GM08714 (cell line): Measurements from ENCODE around the gene KLF1.

Experiments
- H3K4me3 ChIP-seq: fragments of 200-500 bp; sonication (Bioruptor generic); 2 replicates; pipeline ENCODE4 v1.5.1; 2014; ENCODE audit warnings: mild to moderate bottlenecking, low read length, inconsistent platforms
- ZNF274 ChIP-seq: IDR thresholded peaks from 2 replicates; pipeline ENCODE4 v1.6.1; 2012; ENCODE audit warnings: mild to moderate bottlenecking, low read depth, low read length

Gene KLF1

DNA sequence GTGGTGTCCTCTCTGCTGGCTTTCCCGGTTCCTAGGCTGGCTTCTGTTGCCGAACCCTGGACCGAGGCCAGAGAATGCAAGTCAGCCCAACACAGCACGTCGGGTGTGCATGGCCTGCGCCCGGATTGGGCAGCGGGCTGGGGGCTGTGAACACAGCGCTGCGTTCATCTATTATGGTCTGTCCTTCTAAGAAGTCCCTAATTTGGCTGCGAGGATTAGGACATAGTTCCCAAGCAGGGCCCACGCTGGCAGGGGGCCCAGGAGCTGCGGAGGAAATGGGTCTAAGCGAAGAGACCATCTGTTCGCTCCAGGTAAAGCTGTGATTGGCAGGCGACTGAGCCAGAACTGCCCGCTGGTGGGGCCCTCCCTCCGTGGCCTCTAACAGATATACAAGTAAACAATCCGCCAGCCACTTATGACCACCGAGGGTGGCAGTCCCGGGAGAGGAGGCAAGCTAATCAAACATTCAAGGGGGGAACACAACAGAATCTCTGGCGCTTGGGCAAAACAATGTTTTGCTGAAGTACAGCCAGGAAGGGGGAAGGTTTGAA, 26.1 kb upstream of the KLF1 start:
- TF ChIP-seq ZNF274, result no peak
- no peak overlapping the region for H3K4me3 ChIP-seq

DNA sequence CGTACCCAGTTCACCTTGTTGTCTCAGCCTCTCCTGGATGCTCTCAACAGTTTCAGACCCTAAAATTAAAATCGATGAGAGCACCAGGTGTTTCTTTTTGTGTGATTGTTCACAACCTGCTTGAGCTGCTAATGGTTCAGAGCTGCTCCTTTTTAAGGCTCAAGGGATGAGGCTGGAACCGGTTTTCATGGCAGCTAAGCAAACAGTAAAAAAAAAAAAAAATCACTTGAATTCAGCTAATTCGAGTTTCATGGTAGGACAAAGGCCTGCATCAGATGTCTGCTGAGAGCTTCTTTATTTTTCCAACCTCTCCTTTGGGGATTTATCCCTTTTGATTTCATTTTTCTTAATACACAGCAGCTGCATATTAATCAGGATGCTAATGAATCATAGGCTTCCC, 25.6 kb upstream of the KLF1 start:
- H3K4me3 ChIP-seq, result no peak overlapping the region
- no peak for TF ChIP-seq ZNF274

GRCh38 chr19:12907166-12907565, 20.2 kb upstream of the KLF1 start:
- H3K4me3 ChIP-seq, result no peak overlapping the region
- TF ChIP-seq ZNF274, result no peak

- no peak for TF ChIP-seq ZNF274
- no peak overlapping the region; the same call in 1 of the 2 replicates for H3K4me3 ChIP-seq
These were observed 13.0 kb upstream of the KLF1 start for GRCh38 chr19:12899891-12900518.

DNA sequence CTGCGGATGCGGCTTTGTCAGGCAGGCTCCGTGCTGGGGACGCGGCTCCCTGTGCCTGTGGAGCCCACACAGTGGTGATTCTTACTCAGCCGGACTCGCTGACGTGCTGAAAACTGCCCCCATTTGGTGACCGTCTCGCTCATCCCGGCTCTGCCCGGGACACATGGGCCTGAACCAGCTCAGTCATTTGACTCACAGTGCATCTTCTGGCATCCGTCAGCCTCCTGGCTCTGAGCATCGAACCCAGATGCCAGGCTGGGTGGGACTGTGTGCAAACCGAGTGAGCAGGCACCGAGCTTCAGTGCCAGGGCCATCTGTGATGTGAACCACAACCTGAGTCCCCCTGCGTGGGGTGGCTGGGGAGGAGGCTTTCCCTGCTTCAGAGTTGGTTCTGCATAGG, 9.5 kb upstream of the KLF1 start:
- no peak overlapping the region for H3K4me3 ChIP-seq
- no peak for TF ChIP-seq ZNF274

GRCh38 chr19:12893582-12893981, 6.6 kb upstream of the KLF1 start:
- H3K4me3 ChIP-seq, result no peak overlapping the region
- no peak for TF ChIP-seq ZNF274

- no peak for TF ChIP-seq ZNF274
These were observed 4.6 kb upstream of the KLF1 start for GRCh38 chr19:12891553-12892021.

DNA sequence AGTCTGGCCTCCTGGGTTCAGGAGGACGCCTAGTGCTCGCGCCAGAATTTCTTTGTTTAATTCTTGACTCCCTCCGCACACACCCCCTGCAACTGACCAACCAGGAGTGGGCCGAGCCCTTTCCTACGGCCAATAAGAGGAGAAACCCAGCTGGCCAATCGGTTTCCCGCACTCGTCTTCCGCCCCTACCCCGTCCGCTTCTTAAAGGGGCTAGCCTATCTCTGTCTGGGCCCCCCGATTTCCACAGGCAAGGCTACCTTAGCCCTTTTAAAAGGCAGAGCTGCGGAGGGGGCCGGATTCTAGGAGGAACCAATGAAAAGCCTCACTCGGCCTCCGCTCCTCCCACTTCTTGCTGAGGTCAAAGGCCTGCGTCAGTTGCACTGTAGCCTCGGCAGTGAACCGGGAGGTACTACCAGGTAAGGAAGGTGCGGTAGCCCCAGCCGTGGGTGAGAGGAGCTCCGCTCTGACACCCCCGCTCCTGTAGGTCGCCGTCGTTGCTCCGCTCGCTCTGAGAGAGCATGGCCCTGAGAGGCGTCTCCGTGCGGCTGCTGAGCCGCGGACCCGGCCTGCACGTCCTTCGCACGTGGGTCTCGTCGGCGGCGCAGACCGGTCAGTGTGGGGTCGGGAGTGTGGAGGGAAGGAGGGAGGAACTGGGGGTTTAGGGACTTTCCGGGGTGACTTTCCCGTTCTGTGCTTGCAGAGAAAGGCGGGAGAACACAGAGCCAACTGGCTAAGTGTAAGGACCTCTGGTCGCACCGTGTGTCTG, 4.0 kb upstream of the KLF1 start, which contains the start of gene GCDH:
TSS of gene GCDH (plus strand) at position 374 of the 766 bp plus-strand sequence. CDS start at position 519, 145 bp downstream.
- H3K4me3 ChIP-seq, result peak within 1 kb of the TSS; percentile 81
- no peak for TF ChIP-seq ZNF274

More at GRCh38 chr19:12891553-12892021, 4.6 kb upstream of the KLF1 start:
- peak overlapping the region; percentile 81 for H3K4me3 ChIP-seq

DNA sequence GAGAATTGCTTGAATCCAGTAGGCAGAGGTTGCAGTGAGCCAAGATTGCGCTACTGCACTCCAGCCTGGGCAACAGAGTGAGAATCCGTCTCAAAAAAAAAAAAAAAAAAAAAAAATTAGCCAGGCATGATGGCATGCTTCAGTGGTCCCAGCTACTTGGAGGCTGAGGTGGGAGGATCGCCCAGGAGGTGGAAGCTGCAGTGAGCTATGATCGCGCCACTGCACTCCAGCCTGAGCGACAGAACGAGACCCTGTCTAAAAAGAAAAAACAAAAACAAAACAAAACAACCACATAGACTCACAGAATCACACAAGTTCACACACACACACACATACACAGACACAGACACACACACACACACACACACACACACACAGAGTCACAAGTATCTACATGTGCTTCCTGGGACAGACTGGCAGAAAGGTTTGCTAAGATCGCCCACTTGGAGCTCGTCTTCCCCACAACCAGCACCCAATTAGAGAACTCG, 3.3 kb upstream of the KLF1 start:
- peak overlapping the region; percentile 34; the same call in 1 of the 2 replicates for H3K4me3 ChIP-seq

GRCh38 chr19:12888006-12888603, 1.1 kb upstream of the KLF1 start:
- no peak for TF ChIP-seq ZNF274

GRCh38 chr19:12886651-12886968, 391 bp downstream of the KLF1 start:
- no peak for TF ChIP-seq ZNF274
- no peak overlapping the region for H3K4me3 ChIP-seq

More at GRCh38 chr19:12888006-12888603, 1.1 kb upstream of the KLF1 start:
- H3K4me3 ChIP-seq, result no peak overlapping the region

DNA sequence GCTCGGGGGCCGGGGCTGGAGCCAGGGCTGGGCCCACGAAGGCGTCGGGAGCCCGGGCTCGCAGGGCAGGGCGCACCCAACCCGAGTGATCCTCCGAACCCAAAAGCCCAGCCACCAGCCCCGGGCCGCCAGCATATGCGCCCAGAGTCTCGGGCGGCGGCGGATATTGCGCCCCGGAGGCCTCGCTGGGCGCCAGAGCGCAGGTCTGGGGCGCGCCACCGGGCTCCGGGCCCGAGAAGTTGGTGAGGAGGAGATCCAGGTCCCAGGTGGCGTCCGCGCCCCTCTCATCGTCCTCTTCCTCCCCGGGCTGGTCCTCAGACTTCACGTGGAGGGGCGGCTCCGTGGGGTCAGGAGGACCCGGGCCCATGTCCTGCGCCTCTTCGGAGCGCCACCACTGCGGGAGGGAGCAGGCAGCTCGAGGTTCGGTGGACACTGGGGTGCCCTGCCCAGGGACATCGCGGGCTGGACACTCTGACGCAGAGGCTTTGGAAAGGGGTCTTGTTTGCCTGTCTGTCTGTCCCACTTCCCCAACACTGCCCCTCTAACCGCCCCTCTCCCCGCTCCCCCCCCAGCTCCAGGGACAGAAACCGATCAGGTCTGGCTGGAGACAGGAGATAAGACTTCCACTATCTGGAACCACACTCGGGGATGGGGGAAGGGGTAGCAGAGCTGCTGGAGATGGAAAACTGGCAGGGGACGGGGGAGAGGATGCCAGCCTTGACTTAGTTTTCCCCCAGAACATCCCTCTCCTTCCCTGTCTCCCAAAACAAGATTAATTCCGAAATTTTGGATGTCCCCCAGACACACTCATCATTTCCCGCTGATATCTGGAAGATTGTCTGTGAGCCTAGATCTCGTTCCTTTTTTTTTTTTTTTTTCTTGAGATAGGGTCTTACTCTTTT, 1.0 kb downstream of the KLF1 start:
- H3K4me3 ChIP-seq, result no peak overlapping the region; the same call in 1 of the 2 replicates
- no peak for TF ChIP-seq ZNF274

GRCh38 chr19:12884926-12885748, 1.9 kb downstream of the KLF1 start:
- no peak for TF ChIP-seq ZNF274
- peak overlapping the region; percentile 43; the same call in 1 of the 2 replicates for H3K4me3 ChIP-seq
